Body of pancreas (tissue), 4 donors: Measurements from ENCODE around the gene IGSF8.

Experiments used
- CTCF ChIP-seq, 7 experiments: fragments of 450-650 bp in 4 of 7; fragments of 200-600 bp in 3 of 7; sonication (generic) in 3 of 7; IDR thresholded peaks; one replicate each; pipeline ENCODE4 v1.5.1; 2016 to 2019; ENCODE audit warnings: antibody characterized with exemption in 7 of 7
- POLR2A ChIP-seq, 3 donors: fragments of 450-650 bp; IDR thresholded peaks; one replicate each; pipeline ENCODE4 v1.6.1; 2016; ENCODE audit warnings: antibody characterized with exemption in 3 of 3, mild to moderate bottlenecking in 2 of 3

GRCh38 chr1:160074865-160075264 is 23.6 kb downstream of the IGSF8 start:
- TF ChIP-seq POLR2A (IDR thresholded peaks at IDR 0.05) = no peak
- TF ChIP-seq CTCF (IDR thresholded peaks at IDR 0.05) = no peak
